Loucy (cell line): ENCODE results near the gene NFATC1.
"Not testable (repeated sequence)": the region's sequence is repeated elsewhere in the genome, so short reads cannot be mapped to it uniquely, and the experiment has no call there.

Source experiments
- CTCF ChIP-seq: fragments of 200-600 bp; sonication (generic); conservative IDR thresholded peaks from 2 replicates; pipeline ENCODE4 v1.5.1; 2014; ENCODE audit warnings: mild to moderate bottlenecking, antibody characterized with exemption, low read length
- EZH2phosphoT487 ChIP-seq: fragments of 200-600 bp; IDR thresholded peaks from 2 replicates; pipeline ENCODE4 v1.6.1; 2018; ENCODE audit warnings: antibody characterized with exemption, mild to moderate bottlenecking, moderate library complexity, borderline replicate concordance

- TF ChIP-seq CTCF, EZH2phosphoT487: not testable (repeated sequence)
Observed at GRCh38 chr18:79505465-79505864, 109.7 kb downstream of the NFATC1 start.
